Testis (tissue), 2 donors: ENCODE measurements around the gene TXNDC8.

ENCODE experiments used
- POLR2A ChIP-seq: fragments of 450-650 bp; IDR thresholded peaks from one replicate; pipeline ENCODE4 v1.6.1; 2017; ENCODE audit warnings: antibody characterized with exemption, mild to moderate bottlenecking, moderate library complexity
- TF ChIP-seq, protein P1 (sequence below), 3 experiments: fragments of 450-650 bp in 2 of 3; fragments of 200-600 bp in 1 of 3; sonication (generic) in 1 of 3; IDR thresholded peaks; one replicate each; pipeline ENCODE4 v1.5.1; 2016 to 2019; ENCODE audit warnings: antibody characterized with exemption in 3 of 3, mild to moderate bottlenecking in 2 of 3, moderate library complexity in 1 of 3

DNA sequence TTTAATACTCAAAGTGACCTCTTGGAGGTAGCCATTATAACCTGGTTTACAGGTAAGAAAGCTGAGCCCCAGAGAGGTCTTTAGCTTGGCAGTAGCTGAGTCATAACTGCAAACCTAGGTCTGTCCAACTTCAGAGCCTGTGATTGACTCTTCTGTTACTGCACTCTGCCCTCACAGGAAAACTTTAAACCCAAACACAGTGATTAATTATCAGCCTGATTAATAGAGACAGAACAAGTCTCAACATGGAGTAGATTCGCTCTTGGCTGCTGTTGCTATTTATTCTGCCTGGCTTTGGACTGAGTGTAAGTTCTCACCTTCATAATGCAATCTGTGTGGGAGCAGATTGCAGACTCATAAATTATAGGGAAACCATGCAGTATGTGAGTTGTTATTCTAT lies 53.9 kb downstream of the TXNDC8 start:
- TF ChIP-seq, protein P1, sequence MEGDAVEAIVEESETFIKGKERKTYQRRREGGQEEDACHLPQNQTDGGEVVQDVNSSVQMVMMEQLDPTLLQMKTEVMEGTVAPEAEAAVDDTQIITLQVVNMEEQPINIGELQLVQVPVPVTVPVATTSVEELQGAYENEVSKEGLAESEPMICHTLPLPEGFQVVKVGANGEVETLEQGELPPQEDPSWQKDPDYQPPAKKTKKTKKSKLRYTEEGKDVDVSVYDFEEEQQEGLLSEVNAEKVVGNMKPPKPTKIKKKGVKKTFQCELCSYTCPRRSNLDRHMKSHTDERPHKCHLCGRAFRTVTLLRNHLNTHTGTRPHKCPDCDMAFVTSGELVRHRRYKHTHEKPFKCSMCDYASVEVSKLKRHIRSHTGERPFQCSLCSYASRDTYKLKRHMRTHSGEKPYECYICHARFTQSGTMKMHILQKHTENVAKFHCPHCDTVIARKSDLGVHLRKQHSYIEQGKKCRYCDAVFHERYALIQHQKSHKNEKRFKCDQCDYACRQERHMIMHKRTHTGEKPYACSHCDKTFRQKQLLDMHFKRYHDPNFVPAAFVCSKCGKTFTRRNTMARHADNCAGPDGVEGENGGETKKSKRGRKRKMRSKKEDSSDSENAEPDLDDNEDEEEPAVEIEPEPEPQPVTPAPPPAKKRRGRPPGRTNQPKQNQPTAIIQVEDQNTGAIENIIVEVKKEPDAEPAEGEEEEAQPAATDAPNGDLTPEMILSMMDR (IDR thresholded peaks at IDR 0.05), result no peak
- no peak for TF ChIP-seq POLR2A
